A549 (cell line): Measurements from ENCODE around the gene CCN5.
A peak's percentile ranks its signal among the peaks of the same experiment; 100 is the strongest.

Experiments used
- CHD2 ChIP-seq: fragments of 150-350 bp; IDR thresholded peaks from 2 replicates; pipeline ENCODE4 v1.6.1; 2014; ENCODE audit warnings: low read length; ENCODE audit not compliant: partially characterized antibody
- HOXA7 ChIP-seq: fragments of 250-450 bp; sonication (Bioruptor Pico); IDR thresholded peaks from 2 replicates; pipeline ENCODE4 v1.5.0; 2020; ENCODE audit warnings: mild to moderate bottlenecking, moderate library complexity
- JUNB ChIP-seq: fragments of >200 bp; sonication (Bioruptor Twin); formaldehyde crosslinking; IDR thresholded peaks from 2 replicates; pipeline ENCODE4 v1.6.1; 2016
- POLR2A ChIP-seq: IDR thresholded peaks from 2 replicates; pipeline ENCODE4 v1.6.1; 2012; ENCODE audit warnings: mild to moderate bottlenecking, low read length
- RNF2 ChIP-seq: fragments of 200-600 bp; sonication (generic); IDR thresholded peaks from 2 replicates; pipeline ENCODE4 v1.6.1; 2016; ENCODE audit warnings: low read depth, mild to moderate bottlenecking, antibody characterized with exemption, moderate library complexity, borderline replicate concordance
- SMC3 ChIP-seq: fragments of >200 bp; sonication (Bioruptor Twin); formaldehyde crosslinking; IDR thresholded peaks from 3 replicates; pipeline ENCODE4 v1.6.1; 2018; ENCODE audit warnings: inconsistent platforms
- TF ChIP-seq, protein P1 (sequence below): fragments of >200 bp; sonication (Bioruptor Twin); formaldehyde crosslinking; IDR thresholded peaks from 3 replicates; pipeline ENCODE4 v1.5.1; 2016

- TF ChIP-seq JUNB, result no peak
- TF ChIP-seq, protein P1, sequence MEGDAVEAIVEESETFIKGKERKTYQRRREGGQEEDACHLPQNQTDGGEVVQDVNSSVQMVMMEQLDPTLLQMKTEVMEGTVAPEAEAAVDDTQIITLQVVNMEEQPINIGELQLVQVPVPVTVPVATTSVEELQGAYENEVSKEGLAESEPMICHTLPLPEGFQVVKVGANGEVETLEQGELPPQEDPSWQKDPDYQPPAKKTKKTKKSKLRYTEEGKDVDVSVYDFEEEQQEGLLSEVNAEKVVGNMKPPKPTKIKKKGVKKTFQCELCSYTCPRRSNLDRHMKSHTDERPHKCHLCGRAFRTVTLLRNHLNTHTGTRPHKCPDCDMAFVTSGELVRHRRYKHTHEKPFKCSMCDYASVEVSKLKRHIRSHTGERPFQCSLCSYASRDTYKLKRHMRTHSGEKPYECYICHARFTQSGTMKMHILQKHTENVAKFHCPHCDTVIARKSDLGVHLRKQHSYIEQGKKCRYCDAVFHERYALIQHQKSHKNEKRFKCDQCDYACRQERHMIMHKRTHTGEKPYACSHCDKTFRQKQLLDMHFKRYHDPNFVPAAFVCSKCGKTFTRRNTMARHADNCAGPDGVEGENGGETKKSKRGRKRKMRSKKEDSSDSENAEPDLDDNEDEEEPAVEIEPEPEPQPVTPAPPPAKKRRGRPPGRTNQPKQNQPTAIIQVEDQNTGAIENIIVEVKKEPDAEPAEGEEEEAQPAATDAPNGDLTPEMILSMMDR, result peak; percentile 98
- TF ChIP-seq POLR2A, result no peak
- TF ChIP-seq CHD2, result no peak
- TF ChIP-seq RNF2, result no peak
- TF ChIP-seq HOXA7 (CRISPR knock-in tag), result no peak
- TF ChIP-seq SMC3, result peak; percentile 100
Measured at GRCh38 chr20:44733341-44734069, 18.3 kb downstream of the CCN5 start.
